Stimulated activated CD4-positive, alpha-beta T cell treated with anti-CD3 and anti-CD28 coated beads, Interleukin-4, amount 100 ng/mL, for 48 hours (primary cell): ENCODE measurements around the gene ARHGEF2.
"Not testable (repeated sequence)": the region's sequence is repeated elsewhere in the genome, so short reads cannot be mapped to it uniquely, and the experiment has no call there.

Source experiments
- DNase-seq, 2 donors: peaks; one replicate each; pipeline ENCODE4 v3.0.0-alpha.2; 2020; ENCODE audit warnings: low read depth in 2 of 2

The ARHGEF2 gene

DNA sequence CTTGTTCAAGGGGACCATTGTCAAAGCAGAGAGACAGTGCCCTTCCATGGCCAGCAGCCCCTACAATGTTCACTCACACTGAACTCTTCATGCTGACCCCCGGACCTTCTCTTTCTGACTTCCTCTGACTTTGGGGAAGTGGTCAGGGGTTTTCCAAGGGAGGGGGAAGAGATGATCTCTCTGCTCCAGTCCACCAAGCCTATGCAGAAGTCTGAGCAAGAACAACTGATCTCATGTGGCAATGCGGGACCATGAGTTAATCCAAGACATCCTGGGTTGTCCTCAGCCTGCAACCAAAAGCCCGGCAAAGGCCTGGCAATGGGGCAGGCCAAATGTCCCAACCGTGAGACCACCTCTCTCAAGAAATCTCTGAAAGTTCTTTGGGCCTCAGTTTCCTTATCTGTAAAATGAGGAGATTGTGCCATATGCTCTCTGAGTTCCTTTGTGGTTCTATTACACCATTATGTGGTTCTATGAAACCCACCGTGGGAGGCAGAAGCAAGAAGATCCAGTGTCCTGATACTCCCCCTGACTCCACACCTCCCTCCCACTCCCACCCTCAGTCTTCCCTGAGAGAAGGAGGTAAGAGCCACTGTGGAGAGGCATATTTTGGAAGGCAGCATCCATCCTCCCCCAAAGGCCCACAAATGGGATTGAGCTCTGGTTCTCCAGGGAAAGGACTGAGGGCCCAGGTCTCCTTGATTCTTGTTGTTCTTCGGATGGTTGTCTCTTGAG lies 11.8 kb upstream of the ARHGEF2 start:
- no peak for DNase-seq

DNA sequence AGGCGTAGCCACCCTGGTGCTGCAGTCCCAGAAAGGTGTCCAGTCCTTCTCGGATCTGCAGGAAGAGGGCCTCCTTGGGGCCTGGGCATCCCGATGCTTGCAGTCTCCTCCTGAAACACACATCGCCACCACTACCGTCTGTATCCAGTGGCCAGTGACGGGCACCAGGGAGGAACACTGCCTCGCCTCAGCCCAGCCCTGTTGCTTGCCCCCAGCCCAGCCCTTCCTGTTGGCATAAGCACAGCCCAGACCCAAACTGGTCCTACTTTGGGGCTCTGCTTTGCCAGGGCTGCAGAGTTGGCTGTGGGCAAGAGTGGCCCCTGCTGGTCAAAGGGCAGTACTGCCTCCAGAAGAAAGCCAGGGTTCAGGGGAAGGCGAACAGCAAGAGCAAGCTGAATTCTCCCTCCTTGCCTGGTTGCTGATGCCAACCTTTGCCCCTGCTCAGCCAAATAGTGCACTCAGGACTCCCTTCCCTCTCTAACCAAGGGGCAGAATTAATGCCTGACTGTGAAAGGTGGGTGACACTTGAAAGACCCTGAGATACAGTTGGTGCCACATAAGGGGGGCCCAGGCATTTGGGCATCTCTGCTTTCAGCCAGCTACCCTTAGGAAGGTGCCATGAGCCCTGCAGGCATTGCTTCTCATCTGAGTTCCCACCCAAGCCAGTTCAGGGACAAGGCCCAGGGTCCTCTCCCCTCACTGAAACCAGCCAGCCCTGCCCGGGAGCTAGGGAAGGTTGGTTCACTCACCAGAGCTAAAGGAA lies 11.1 kb upstream of the ARHGEF2 start:
- DNase-seq = peak; percentile 63 to 73

DNA sequence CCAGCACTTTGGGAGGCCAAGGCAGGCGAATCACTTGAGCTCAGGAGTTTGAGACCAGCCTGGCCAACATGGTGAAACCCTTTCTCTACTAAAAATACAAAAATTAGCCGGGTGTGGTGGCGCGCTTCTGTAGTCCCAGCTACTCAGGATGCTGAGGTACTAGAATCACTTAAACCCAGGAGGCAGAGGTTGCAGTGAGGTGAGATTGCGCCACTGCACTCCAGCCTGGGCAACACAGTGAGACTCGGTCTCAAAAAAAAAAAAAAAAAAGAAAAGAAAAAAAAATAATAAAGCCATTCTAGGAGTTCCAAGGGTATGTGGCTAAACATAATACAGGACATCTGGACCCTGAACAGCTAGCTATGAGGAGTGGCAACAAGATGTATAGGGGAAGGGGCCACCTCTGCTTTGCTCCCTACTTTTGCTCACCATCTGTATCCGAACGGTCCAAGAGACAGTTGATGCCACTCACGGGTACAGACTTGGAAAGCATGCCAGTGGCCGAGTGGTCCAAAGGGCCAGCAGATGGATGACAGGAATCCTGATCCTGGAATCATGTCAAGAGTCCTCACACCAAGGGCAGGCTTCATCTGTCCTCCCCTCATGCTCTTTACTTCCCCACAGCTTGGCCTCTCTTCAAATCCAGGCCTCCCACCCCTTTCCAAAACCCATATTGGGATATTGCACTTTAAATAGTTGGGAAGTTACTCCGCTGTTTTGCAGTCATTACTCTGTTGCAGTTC lies 6.7 kb upstream of the ARHGEF2 start:
- not testable (repeated sequence) for DNase-seq

DNA sequence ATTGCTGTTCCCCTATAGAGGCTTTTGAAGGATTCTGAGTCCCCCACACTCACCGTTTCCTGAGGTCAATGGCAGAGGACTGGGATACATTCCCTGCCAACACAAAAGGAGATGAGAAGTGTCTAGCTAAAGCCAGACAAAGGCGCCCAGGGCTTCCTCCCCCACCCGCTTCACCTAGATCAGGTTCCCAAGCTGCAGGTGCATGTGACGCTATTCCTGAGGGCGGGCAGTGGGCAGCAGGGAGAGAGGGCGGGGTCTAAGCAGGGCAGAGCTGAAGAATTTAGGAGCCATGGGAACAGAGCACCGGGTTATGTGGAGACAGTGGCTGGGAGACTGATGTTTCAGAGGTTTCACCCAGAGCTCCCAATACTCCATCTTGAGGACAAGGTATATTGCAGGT lies 6.0 kb upstream of the ARHGEF2 start:
- no peak for DNase-seq

DNA sequence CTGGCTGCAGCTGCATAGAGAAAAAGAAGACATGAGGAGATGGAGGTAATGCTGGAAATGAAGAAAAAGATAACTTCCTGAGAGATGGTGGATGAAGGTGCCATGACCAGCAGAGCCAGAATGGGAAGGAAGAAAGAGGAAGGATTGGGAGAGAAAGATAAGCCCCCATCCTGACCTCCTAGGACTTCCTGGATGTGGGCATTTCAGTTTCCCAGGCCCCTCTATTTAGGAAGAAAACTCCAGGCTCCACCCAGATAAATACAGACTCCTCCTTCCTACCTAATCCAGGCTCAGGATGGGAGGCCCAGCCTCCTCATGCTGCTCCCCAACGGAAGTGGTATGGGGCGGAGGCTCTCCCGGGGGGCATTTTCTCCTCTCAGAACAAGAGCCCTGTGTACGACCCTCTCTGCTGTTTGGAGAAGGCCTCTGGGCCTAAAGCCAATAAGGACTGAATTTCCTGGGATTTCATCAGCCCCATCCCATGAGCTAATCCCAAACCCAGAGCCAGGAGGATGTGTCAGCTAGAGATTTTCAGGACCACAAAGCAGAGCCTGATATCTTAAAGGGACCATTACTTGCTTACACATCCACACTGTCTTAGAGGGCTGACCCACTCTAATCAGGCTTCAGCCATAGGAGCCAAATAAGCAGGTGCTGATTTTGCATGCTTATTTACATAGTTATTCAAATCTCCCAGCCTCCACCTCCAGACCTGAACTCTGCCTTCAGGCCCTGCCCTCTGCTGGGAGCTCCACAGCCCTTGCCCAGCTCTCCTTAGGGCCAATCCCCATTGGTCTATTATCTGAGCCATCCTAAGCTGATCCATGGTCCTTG lies 5.1 kb upstream of the ARHGEF2 start:
- no peak for DNase-seq

DNA sequence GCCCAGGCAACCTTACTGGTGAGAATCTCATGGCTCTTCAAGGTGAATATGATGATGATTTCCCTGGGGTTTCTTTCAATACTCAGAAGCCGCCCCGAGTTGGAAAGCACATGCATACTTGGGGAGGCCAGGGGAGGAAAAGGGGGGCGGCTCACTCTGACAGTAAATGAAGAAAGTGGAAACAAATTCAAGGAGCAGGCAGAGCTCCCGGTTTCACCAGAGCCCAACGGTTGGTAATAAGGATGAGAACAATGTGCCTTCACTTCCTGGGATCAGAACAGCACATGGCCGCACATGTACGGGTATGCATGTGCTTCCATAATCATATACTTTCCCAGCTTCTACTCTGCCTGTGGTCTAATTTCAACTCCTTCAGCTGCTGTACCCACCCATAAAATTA lies 3.8 kb upstream of the ARHGEF2 start:
- no peak for DNase-seq

DNA sequence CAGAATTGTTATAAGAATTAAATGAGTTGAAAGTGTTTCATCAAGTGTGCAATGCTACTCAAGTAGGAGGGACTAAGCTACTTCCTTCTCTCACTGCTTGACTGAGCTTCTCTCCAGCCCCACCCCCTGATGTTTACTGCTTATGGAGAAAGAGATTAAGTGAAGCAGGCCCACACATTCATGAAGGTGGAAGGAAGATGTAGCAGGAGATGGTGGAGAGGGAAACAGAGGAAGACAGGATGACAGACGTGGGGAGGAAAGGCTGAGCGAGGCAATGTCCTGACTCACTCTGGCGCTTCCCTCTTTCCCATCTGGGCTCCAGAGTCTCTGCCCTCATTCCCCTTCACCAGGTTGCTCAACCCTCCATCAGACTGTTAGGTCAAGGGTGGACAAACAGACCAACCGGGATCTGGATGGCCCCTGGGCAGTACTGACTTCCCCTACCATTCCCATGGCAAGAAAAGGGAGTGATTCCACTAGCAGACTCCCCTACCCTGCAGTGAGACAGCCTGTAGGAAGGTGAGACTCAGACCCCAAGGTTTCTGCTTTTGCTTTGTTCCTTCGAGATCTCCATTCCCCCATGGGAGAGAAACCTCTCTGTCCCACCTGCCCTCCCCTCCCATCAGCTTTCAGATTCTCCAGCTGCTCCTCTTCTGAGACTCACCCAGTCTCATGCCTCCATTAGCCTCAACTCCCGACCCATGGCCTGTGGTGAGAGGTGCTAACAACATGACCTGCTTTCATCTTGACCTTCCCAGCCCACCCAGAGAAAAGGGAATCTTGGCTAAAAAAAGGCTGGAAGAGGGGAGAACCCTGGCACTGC lies 3.1 kb upstream of the ARHGEF2 start:
- DNase-seq = no peak

DNA sequence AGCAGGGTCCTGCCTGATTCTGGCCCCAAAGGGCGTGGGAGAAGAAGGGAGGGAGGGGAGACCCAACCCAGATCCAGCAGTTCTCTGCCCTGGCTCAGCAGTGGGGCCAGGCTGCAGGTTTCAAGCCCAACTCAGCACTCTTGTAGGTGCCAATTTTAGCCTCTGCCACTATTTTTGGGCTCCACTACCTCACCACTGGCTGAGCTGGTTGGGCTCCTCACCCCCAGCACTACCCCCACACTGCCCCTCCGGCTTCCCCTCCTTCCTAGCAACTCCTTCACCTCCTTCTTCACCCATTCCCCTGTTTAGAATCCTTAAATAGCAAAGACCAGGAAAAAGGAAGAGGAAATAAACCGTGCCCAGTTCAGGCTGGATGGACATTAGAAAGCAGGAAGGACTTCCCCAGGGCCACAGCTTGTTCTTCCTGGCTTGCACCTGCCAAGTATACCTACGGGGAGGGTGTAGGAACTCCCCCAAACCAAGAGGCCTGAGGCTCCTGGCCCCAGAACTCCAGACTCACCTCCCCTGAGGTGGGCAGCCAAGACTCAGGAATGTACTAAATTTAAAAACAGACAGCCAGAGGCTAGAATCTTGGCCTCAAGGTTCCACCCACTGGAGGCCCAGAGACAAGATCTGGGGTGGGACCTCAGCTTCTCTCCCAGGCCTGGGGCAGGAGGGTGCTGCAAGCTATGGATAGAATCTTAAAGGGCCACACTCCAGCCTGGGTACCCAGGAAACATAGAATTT lies 1.4 kb upstream of the ARHGEF2 start:
- no peak for DNase-seq

DNA sequence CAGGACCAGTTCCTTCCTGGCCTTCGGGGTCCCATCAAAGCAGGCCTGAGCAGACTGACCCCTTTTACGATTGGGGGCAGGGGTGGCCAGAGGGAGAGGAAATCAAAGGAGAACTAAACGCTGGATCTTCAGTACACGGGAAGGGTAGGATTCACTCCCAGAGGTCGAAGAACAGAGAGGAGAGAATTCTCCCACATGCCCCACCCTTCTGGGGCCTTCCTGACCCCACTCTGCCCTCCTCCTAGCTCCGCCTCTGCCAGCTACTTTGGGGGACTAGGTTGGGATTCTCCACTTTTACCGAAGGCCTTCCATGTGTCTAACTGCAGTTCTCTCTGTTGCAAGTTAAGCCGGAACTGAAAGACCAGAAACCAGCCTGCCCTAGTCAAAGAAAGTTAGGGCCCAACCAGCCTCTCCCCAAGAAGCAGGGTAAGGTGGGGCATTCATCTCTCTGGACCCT lies 654 bp upstream of the ARHGEF2 start:
- DNase-seq = no peak

DNA sequence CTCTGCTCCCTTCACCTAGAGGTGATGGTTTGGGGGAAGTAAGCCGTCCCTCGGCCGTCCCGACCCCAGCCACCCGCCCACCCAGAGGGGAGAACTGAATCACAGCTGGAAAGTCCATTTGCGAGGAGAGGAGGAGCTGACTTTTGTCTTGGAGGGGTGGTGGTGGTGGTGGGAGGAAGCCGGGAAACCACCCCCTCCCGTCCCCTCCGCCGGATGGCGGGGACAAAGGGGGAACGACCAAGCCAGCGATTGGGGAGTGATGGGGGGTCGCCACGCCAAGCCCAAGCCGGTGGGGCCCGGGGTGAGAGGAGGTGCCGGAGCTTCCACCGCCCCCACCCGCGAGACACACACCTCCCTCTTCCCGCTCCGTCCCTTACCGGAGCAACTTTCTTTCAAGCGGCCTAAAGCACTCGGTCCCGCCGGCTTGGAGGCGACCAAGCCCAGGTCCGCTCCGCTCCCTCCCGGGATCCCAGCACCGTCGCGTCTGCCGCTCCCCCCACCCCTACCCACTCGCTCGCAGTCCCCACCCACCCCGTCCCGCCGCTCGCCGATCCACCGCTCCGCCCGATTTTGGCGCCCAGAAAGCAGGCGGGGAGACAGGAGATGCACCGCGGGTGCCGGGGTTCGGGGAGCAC lies 540 bp downstream of the ARHGEF2 start:
- DNase-seq = peak; percentile 52 to 64

DNA sequence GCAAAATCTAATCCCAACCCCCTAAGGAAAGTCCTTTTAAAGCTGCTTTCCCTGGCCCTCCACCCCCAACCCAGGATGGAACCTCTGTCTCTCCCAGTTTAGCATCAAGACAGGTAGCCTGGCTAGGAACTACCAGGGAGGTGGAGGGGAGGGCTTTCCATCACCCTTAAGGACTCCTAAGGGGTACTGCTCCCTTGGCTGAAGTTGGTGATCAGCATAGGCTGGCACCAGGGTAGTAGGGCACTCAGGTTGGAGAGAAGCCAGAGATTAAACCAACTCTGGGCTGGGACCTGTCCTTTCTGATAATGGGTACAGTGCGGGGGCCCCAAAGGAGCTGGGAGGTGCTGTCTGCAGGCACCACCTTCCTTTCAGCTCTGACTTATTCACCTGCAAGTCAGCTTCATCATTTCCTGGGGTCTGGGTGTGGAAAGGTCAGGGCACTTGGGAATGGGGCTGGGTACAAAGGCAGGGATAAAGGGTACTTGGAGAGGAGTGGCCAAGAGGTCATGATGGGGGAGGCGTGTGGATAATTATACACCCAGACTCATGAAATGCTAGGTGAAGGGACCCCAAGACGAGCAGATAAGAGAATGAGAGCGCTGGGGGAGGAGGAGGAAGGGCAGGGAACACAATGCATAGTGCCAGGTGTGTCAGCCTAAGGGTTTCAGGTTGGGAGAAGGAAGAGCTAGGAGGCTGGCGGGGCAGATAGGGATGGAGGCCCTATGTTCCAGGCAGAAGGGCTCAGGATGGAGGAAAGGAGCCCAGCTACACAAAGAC lies 1.2 kb downstream of the ARHGEF2 start:
- peak in 1 of 2 donors; percentile 16 for DNase-seq

DNA sequence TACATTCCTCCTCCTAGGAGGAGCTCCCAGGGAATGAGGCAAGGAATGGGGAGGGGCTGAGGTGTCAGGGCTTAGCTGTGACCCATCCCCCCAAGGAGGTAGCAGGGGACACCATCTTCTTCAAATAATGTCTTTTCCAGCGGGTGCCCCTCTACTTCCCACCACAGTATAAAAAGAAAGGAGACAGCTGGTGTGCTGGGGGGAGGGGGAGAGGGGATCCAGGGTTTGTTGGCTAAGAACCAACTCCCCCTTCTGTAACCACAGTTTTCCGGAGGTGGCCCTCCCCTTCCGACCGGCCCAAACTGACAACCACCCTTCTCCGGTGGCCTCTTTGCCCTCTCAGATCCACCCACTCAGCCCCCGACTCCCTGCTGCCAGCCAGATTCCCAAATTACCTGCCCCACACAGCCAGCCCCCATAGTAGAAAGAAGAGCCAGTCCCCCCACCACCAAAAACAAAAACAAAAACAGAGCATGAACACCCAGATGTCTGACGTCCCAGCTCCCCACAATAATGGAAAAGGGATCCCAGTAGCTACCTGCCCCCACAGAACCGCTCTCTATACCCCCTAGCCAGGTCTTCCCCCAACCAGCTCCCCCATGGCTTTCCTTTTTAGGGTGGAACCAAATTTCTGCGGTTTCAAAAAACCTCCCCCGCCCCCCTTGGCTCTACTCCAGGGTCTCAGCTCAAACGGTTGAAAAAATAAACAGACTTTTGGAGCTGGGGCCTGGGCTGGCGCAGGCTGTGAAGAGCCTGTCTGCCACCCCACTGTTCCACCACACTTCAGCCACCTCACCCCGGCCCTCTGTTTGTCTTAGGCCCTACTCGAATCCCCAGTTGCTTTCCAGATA lies 2.1 kb downstream of the ARHGEF2 start:
- DNase-seq = peak; percentile 22 to 25

DNA sequence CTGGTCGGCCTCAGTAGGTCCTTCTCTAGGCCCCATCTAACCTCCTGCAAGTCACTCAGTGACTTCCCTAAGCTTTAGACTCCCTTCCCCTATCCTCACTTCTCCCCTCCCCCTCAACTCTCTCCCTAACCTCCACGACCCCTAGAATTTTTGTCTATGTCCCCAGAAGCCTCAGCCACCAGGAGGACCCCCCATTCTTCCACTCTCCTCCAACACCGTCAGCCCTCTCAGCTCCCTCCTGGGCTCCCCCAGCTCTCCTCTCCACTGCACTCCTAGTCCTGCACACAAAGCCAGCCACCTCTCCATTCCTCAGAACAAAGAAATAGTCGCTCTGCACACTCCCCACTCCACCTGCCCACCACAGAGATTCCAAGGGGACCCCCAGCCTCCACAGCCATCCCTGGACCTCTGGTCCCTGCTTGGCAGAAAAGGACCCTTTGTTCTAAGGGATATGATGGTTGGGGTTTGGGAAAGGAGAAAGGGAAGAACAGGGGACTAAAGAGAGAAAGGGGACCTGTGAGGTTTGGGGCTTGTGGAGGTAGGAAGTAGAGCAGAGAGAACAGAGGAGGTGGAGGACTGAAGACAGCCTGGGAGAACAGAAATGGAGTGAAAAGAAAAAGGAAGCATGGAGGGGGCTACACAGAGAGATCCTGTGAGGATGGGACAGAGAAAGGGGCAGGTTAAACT lies 2.8 kb downstream of the ARHGEF2 start:
- no peak for DNase-seq

DNA sequence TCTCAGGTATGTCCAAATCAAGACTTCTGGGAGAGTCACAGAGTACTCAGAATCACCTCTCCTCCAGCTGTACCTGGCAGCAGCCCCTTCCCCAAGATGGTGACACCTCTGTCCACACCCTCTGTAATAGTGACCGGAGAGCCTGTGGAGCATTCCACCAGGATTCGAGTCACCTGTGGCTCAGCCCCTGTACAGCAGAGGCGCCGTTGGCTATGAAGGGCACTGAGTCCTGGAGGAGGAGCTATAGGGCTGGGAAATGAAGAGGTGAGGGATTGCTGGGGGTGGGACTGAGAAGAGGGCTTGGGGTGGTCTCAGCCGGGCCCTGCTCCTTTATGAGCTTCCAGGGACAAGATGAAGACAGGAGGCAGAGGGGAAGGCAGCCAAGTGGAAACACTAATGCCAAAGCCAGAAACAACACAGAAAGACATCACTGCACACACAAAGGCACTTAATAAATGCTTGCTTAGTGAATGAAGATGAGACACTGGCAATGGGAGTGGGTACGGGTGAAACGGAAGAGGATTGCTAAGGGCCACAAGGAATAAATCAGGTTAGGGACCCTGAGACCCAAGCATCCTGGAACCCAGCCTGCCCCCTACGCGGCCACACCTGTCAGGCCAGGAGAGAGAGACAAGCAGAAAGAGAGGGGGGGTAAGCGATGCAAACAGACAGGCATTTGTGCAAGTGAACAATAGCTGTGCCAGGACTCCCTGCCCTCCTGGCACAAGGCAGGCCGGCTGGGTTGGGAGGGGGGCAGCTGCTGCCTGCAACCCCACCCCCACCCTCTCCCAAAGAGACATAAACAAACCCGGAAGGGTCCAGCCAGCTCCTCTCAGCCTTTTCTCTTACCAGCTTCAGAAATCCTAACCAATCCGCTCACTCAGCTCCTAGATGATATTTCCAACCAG lies 3.9 kb downstream of the ARHGEF2 start:
- no peak for DNase-seq

DNA sequence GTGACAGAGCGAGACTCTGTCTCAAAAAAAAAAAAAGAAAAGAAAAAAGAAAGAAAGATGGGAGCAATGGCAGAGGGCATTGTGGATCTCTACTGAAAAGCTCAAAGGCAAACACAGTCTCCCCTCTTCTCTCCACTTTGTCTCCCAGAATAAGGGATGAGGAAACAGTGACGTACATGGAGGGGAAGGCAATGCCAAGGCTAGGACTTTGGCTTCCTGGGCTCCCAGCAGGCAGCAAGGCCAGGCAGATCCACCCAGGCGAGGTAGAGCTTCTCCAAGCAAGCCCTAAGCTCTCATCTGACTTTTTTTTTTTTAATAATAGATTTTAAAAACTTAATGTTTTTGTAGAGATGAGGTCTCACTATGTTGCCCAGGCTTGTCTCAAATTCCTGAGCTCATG lies 4.6 kb downstream of the ARHGEF2 start:
- no peak for DNase-seq
